ENCODE measurements around the gene SETD1A. TPM values are rescaled to one million over a fixed set of nuclear protein-coding genes. Genes with fewer than 3 reads are reported as not detected.
A peak's percentile ranks its signal among the peaks of the same experiment; 100 is the strongest.
"Not testable (repeated sequence)": the region's sequence is repeated elsewhere in the genome, so short reads cannot be mapped to it uniquely, and the experiment has no call there.

SETD1A gene
- polyA plus RNA-seq, 2 of the 4 experiments (the other 2 are of a cell fraction): 2.0 to 21.2 TPM

DNA sequence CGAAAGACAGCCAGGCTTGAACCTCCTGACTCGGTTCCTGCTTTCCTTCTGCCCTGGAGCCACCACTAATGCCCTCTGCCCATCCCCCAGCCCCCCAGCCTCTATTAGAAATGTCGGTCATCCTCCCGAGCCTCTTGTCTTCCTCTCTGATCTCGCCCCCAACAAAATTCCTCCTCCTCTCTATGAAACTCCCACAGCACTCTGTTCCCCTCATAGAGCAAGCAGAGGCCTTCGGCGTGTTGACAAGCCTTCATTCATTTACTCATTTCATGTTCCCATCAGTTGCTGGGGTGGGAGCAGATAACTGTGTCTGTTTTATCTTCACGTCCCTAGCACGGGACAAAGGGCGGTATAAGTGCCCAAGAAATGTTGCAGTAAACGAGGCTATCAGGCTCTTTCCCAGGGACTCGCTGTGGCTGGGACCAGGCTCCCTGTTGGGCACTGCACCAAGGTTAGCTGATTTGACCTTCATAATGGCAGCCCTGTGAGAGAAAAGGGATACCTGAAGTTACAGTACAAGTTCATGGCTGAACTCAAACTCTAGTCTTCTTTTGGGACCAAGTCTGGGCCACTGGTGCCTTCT lies 26.4 kb upstream of the SETD1A start:
- H3K4me1 ChIP-seq: peaks cover 6% of the 10 kb centered on the region; the same call in 2 of the 3 replicates

DNA sequence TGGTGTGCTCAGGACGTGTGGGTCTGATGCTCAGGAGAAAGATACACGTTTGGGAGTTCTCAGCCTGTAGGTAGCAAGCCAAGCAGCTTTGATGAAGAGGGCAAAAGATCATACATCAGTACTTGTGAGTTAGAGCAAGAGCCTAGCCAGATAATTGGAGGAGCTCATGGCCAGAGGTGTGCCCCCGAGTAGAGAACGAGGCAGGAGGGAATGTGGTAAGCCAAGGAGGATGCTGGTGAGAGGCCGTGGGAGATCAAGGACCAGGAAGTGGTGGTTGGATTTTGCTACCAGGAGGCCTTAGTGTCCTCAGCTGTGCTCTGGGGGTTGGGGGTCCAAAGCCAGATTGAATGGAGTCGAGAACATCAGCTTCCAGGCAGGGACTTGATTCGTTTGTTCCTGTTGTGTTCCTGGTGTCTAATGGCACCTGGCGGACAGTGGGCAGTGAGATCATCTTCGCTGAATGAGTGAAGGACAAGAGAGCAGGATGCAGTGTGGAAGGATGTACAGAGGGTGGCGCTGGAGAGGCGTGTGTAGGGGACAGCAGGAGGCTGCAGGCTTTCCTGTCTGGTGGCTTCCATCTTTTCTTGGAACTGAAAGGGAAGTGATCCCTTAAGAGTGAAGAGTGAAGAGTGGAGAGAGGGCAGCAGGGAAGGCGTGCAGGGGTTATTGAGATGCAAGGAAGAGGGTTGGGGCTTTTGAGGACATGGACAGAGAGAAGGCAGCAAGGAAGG lies 22.6 kb upstream of the SETD1A start:
- FAIRE-seq (no peak), ATAC-seq (peak; percentile 57 to 84; a peak in 4 of 6 replicates), DNase-seq (ENCODE audit: low read depth in 1 of 2, low spot score in 1 of 2) (peak; percentile 45 to 72)
- Histone ChIP-seq H3K4me1 (peaks cover 4% of the 10 kb centered on the region; the same call in 1 of the 3 replicates), H3K4me3 (no peak overlapping the region), H3K9me3 (no peaks in the 10 kb centered on the region), H3K27ac (no peak overlapping the region), H3K4me2 (no peak overlapping the region)
- 0 out of 5 replicates have a peak, but pooled peaks have one; percentile 15 to 22 for TF ChIP-seq RAD21 (conservative IDR thresholded peaks at IDR 0.05 in 1 of 2, IDR thresholded peaks at IDR 0.05 in 1 of 2)
- TF ChIP-seq, protein P1, sequence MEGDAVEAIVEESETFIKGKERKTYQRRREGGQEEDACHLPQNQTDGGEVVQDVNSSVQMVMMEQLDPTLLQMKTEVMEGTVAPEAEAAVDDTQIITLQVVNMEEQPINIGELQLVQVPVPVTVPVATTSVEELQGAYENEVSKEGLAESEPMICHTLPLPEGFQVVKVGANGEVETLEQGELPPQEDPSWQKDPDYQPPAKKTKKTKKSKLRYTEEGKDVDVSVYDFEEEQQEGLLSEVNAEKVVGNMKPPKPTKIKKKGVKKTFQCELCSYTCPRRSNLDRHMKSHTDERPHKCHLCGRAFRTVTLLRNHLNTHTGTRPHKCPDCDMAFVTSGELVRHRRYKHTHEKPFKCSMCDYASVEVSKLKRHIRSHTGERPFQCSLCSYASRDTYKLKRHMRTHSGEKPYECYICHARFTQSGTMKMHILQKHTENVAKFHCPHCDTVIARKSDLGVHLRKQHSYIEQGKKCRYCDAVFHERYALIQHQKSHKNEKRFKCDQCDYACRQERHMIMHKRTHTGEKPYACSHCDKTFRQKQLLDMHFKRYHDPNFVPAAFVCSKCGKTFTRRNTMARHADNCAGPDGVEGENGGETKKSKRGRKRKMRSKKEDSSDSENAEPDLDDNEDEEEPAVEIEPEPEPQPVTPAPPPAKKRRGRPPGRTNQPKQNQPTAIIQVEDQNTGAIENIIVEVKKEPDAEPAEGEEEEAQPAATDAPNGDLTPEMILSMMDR (IDR thresholded peaks at IDR 0.05): peak; percentile 40
- TF ChIP-seq, protein P2, sequence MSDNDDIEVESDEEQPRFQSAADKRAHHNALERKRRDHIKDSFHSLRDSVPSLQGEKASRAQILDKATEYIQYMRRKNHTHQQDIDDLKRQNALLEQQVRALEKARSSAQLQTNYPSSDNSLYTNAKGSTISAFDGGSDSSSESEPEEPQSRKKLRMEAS (IDR thresholded peaks at IDR 0.05): no peak
- POLR2A ChIA-PET: no interaction called here
- CTCF ChIA-PET: interaction anchor here (0.9 to 12.2 kb wide), 10 partner anchors 6 to 207 kb away, joined by 3 to 134 read pairs (median 8); no protein-coding TSS in a partner anchor
- 63% methylated on average over 12 of the region's 12 CpGs for WGBS (ENCODE audit: missing lambda C conversion rate)

More for the DNA sequence above, 26.4 kb upstream of the SETD1A start:
- Histone ChIP-seq H3K27ac (no peak overlapping the region), H3K4me2 (no peak overlapping the region), H3K9me3 (no peaks in the 10 kb centered on the region), H3K4me3 (no peak overlapping the region)
- POLR2A ChIA-PET: interaction anchor here (0.6 kb wide), 1 partner anchor 9 kb away, joined by 3 read pairs; no protein-coding TSS in a partner anchor
- DNase-seq (ENCODE audit: low read depth in 1 of 2, low spot score in 1 of 2) (no peak), ATAC-seq (no peak), FAIRE-seq (no peak)
- TF ChIP-seq HDAC2 (IDR thresholded peaks at IDR 0.05) (no peak), JUN (IDR thresholded peaks at IDR 0.05) (no peak)
- CTCF ChIA-PET: interaction anchor here (0.6 to 12.2 kb wide), 3 partner anchors 10 to 241 kb away, joined by 3 to 134 read pairs (median 3); no protein-coding TSS in a partner anchor
- WGBS (ENCODE audit: missing lambda C conversion rate): 85% methylated on average over 12 of the region's 12 CpGs

DNA sequence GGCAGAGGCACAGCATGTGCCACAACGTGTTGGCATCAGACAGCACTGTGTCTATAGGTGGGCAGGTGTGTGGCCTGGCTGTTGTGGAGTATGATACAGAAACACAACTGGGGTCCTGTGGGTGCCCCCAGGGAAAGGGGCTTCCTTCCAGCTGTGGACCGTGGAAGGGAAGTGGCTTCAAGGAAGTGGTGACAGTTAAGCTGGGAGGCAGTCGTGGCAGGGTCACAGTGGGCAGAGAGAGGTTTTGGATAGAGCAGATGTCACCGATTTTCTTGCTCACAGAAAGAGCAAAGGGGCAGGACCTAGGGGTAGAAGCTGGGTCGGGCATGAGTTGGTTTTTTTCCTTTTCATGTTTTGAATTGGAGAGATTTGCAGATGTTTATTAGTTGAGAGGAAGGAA lies 19.9 kb upstream of the SETD1A start:
- Histone ChIP-seq H3K27ac (no peak overlapping the region), H3K4me1 (peaks cover 19% of the 10 kb centered on the region), H3K4me2 (no peak overlapping the region), H3K9me3 (no peaks in the 10 kb centered on the region), H3K4me3 (no peak overlapping the region)
- no peak for ATAC-seq
- POLR2A ChIA-PET: no interaction called here
- no peak for FAIRE-seq
- TF ChIP-seq ZNF302 (CRISPR knock-in tag; IDR thresholded peaks at IDR 0.05) (no peak), HOXB13 (CRISPR knock-in tag; IDR thresholded peaks at IDR 0.05; ENCODE audit: low read depth) (no peak), FOSL2 (IDR thresholded peaks at IDR 0.05) (no peak), FOSL2 (CRISPR knock-in tag; IDR thresholded peaks at IDR 0.05) (no peak), RCOR1 (IDR thresholded peaks at IDR 0.05; ENCODE audit: low read depth, low read length) (no peak), TP53 (CRISPR knock-in tag; IDR thresholded peaks at IDR 0.05) (no peak), NFE2L2 (conservative IDR thresholded peaks at IDR 0.05; ENCODE audit: low read length) (no peak), CHD2 (IDR thresholded peaks at IDR 0.05; ENCODE audit: low read length, partially characterized antibody) (no peak)
- TF ChIP-seq, protein P3, sequence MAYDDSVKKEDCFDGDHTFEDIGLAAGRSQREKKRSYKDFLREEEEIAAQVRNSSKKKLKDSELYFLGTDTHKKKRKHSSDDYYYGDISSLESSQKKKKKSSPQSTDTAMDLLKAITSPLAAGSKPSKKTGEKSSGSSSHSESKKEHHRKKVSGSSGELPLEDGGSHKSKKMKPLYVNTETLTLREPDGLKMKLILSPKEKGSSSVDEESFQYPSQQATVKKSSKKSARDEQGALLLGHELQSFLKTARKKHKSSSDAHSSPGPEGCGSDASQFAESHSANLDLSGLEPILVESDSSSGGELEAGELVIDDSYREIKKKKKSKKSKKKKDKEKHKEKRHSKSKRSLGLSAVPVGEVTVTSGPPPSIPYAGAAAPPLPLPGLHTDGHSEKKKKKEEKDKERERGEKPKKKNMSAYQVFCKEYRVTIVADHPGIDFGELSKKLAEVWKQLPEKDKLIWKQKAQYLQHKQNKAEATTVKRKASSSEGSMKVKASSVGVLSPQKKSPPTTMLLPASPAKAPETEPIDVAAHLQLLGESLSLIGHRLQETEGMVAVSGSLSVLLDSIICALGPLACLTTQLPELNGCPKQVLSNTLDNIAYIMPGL (CRISPR knock-in tag; IDR thresholded peaks at IDR 0.05; ENCODE audit: borderline replicate concordance): no peak
- CTCF ChIA-PET: interaction anchor here (1.2 to 9.5 kb wide), 3 partner anchors 7 to 130 kb away, joined by 4 to 134 read pairs (median 4); no protein-coding TSS in a partner anchor
- DNase-seq (ENCODE audit: low read depth in 1 of 2, low spot score in 1 of 2): no peak
- 68% methylated on average over 5 of the region's 5 CpGs for WGBS (ENCODE audit: missing lambda C conversion rate)

DNA sequence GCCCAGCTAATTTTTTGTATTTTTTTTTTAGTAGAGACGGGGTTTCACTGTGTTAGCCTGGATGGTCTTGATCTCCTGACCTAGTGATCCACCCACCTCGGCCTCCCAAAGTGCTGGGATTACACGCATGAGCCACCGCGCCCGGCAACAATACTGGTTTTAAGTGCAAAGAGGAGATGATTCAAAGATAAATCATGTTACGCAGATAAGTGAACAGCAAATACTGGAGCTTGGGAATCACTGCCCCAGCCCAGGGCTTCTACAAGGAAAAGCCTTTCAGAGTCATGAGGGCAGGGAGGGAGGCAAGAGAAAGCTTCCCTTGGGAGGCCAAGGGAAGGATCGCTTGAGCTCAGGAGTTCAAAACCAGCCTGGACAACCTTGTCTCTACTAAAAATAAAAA lies 18.0 kb upstream of the SETD1A start:
- H3K4me3 ChIP-seq; DNase-seq (ENCODE audit: low read depth in 1 of 2, low spot score in 1 of 2); H3K4me2 ChIP-seq; ATAC-seq; FAIRE-seq; H3K9me3 ChIP-seq: not testable (repeated sequence)
- 83% methylated on average over 8 of the region's 8 CpGs for WGBS (ENCODE audit: missing lambda C conversion rate)
- Histone ChIP-seq H3K27ac (peak overlapping the region in 1 of 2 experiments; percentile 59; a peak in 3 of 6 replicates), H3K4me1 (peaks cover 19% of the 10 kb centered on the region)
- ChIA-PET POLR2A (interaction anchor here (0.7 to 1.0 kb wide), 2 partner anchors 8 to 37 kb away, joined by 3 read pairs; no protein-coding TSS in a partner anchor), CTCF (interaction anchor here (0.8 to 9.5 kb wide), 9 partner anchors 9 to 510 kb away, joined by 3 to 134 read pairs (median 4); partner anchors contain the start of genes DCTPP1 and ORAI3)

Data from A549 (cell line).